Islet precursor cell (in vitro differentiated cells): Measurements from ENCODE around the gene PARP12.

Experiments
- DNase-seq: peaks from one replicate; pipeline ENCODE4 v3.0.0-alpha.2; 2018

PARP12 gene

GRCh38 chr7:139990142-139990535, 72.6 kb downstream of the PARP12 start:
- DNase-seq: no peak

GRCh38 chr7:139989366-139990141, 73.2 kb downstream of the PARP12 start:
- no peak for DNase-seq

- DNase-seq: no peak
These were observed 74.8 kb downstream of the PARP12 start for GRCh38 chr7:139987691-139988516.

- DNase-seq: no peak
These were observed 76.9 kb downstream of the PARP12 start for GRCh38 chr7:139985811-139986210.

GRCh38 chr7:139984642-139985539, 77.9 kb downstream of the PARP12 start:
- DNase-seq: no peak

GRCh38 chr7:139982927-139983920, 79.5 kb downstream of the PARP12 start:
- DNase-seq: no peak

GRCh38 chr7:139981511-139981895, 81.2 kb downstream of the PARP12 start:
- no peak for DNase-seq

GRCh38 chr7:139976838-139977656, 85.7 kb downstream of the PARP12 start:
- no peak for DNase-seq

- DNase-seq: no peak
These were observed 86.5 kb downstream of the PARP12 start for GRCh38 chr7:139976055-139976837.

- no peak for DNase-seq
These were observed 88.5 kb downstream of the PARP12 start for GRCh38 chr7:139974179-139974811.
